Hepatocyte (in vitro differentiated cells): ENCODE measurements around the gene NELFA. TPM values are rescaled to one million over a fixed set of nuclear protein-coding genes. Genes with fewer than 3 reads are reported as not detected.

Experiments
- DNase-seq: peaks from one replicate; pipeline ENCODE4 v3.0.0-alpha.2; 2016; ENCODE audit warnings: low spot score
- H2AFZ ChIP-seq: fragments of 200-600 bp; sonication (generic); 2 replicates; pipeline ENCODE4 v1.6.0; 2016; ENCODE audit warnings: antibody characterized with exemption, mild to moderate bottlenecking
- H3K27ac ChIP-seq: fragments of 200-600 bp; sonication (generic); 2 replicates; pipeline ENCODE4 v1.5.1; 2016; ENCODE audit warnings: mild to moderate bottlenecking
- H3K27me3 ChIP-seq: fragments of 200-600 bp; sonication (generic); 2 replicates; pipeline ENCODE4 v1.6.1; 2016
- H3K36me3 ChIP-seq: fragments of 200-600 bp; sonication (generic); replicated peaks from 2 replicates; pipeline ENCODE4 v1.5.1; 2016; ENCODE audit warnings: low read depth; ENCODE audit not compliant: insufficient read depth
- H3K4me1 ChIP-seq: fragments of 200-600 bp; sonication (generic); 2 replicates; pipeline ENCODE4 v1.5.1; 2016; ENCODE audit warnings: mild to moderate bottlenecking, moderate library complexity; ENCODE audit not compliant: insufficient read depth
- H3K4me2 ChIP-seq: fragments of 200-600 bp; sonication (generic); 2 replicates; pipeline ENCODE4 v1.6.0; 2016
- H3K4me3 ChIP-seq: fragments of 200-600 bp; sonication (generic); 2 replicates; pipeline ENCODE4 v1.5.1; 2016; ENCODE audit warnings: mild to moderate bottlenecking
- H3K79me2 ChIP-seq: fragments of 200-600 bp; sonication (generic); 2 replicates; pipeline ENCODE4 v1.6.0; 2017; ENCODE audit warnings: mild to moderate bottlenecking
- H3K9me2 ChIP-seq: fragments of 200-600 bp; sonication (generic); replicated peaks from 2 replicates; pipeline ENCODE4 v1.6.0; 2017; ENCODE audit warnings: mild to moderate bottlenecking; ENCODE audit not compliant: insufficient read depth
- H3K9me3 ChIP-seq: fragments of 200-600 bp; sonication (generic); 2 replicates; pipeline ENCODE4 v1.5.1; 2016; ENCODE audit warnings: low read depth, mild to moderate bottlenecking
- H4K20me1 ChIP-seq: fragments of 200-600 bp; sonication (generic); 2 replicates; pipeline ENCODE4 v1.6.0; 2016; ENCODE audit warnings: mild to moderate bottlenecking; ENCODE audit not compliant: insufficient read depth, poor library complexity, severe bottlenecking
- CTCF ChIP-seq: fragments of 200-600 bp; sonication (generic); IDR thresholded peaks from 2 replicates; pipeline ENCODE4 v1.5.1; 2016; ENCODE audit warnings: antibody characterized with exemption, mild to moderate bottlenecking; ENCODE audit not compliant: poor library complexity
- EZH2 ChIP-seq: fragments of 200-600 bp; sonication (generic); IDR thresholded peaks from 2 replicates; pipeline ENCODE4 v1.6.1; 2016; ENCODE audit warnings: antibody characterized with exemption, mild to moderate bottlenecking, borderline replicate concordance
- EZH2phosphoT487 ChIP-seq: fragments of 200-600 bp; sonication (generic); IDR thresholded peaks from one replicate; pipeline ENCODE4 v1.6.1; 2018; ENCODE audit warnings: antibody characterized with exemption, mild to moderate bottlenecking, low read depth, moderate library complexity; ENCODE audit not compliant: unreplicated experiment, severe bottlenecking
- WGBS: methylation state at CpG from one replicate; pipeline ENCODE4 v1.1.6; 2016; ENCODE audit warnings: low lambda C conversion rate; ENCODE audit errors: missing lambda C conversion rate; 5-methylcytosine and 5-hydroxymethylcytosine counted together
- polyA plus RNA-seq: library from polyadenylated mRNA; unstranded; fragments of >200 nt; fragmentation: Nextera tagmentation; extraction: Ambion mirVana; gene quantifications from 2 replicates; pipeline ENCODE4 v1.2.1, GENCODE V29; 2016
- total RNA-seq: library from RNA; depleted of rRNA; stranded (reverse); fragments of >200 nt; gene quantifications from 2 replicates; pipeline ENCODE4 v1.2.3, GENCODE V29; 2014

NELFA gene
- total and polyA plus RNA-seq, 2 experiments from 2014 or later: 21.4 to 46.2 TPM

GRCh38 chr4:1990348-1990645, 18.5 kb downstream of the NELFA start:
- H3K4me3 ChIP-seq: no peak overlapping the region

GRCh38 chr4:1989533-1990347, 19.0 kb downstream of the NELFA start:
- H4K20me1 ChIP-seq: peaks cover 20% of the 10 kb centered on the region
- no peaks in the 10 kb centered on the region for H3K36me3 ChIP-seq
- no peaks in the 10 kb centered on the region for H3K4me1 ChIP-seq
- no peaks in the 10 kb centered on the region for H3K9me3 ChIP-seq
- WGBS: 96% methylated on average over 33 of the region's 33 CpGs
- no peak overlapping the region for H3K4me3 ChIP-seq
- H3K27me3 ChIP-seq: no peaks in the 10 kb centered on the region
- no peaks in the 10 kb centered on the region for H3K9me2 ChIP-seq
- H3K79me2 ChIP-seq: peaks cover 50% of the 10 kb centered on the region
- TF ChIP-seq CTCF: no peak
- no peak for TF ChIP-seq EZH2phosphoT487
- TF ChIP-seq EZH2: no peak
- no peak overlapping the region for H3K4me2 ChIP-seq
- DNase-seq: no peak
- H3K27ac ChIP-seq: no peak overlapping the region
- no peak overlapping the region for H2AFZ ChIP-seq

More at GRCh38 chr4:1990348-1990645, 18.5 kb downstream of the NELFA start:
- TF ChIP-seq EZH2phosphoT487: no peak
- Histone ChIP-seq H3K79me2 (peaks cover 55% of the 10 kb centered on the region), H3K9me3 (no peaks in the 10 kb centered on the region), H3K27ac (no peak overlapping the region), H3K36me3 (no peaks in the 10 kb centered on the region), H3K9me2 (no peaks in the 10 kb centered on the region), H3K27me3 (no peaks in the 10 kb centered on the region), H3K4me2 (no peak overlapping the region), H3K4me1 (no peaks in the 10 kb centered on the region), H2AFZ (no peak overlapping the region), H4K20me1 (peaks cover 24% of the 10 kb centered on the region)
- DNase-seq: no peak
- 93% methylated on average over 10 of the region's 10 CpGs for WGBS

- TF ChIP-seq EZH2phosphoT487 (no peak), CTCF (no peak), EZH2 (no peak)
- WGBS: 97% methylated on average over 12 of the region's 12 CpGs
- no peaks in the 10 kb centered on the region for H3K36me3 ChIP-seq
Observed at GRCh38 chr4:1988327-1988724, 20.4 kb downstream of the NELFA start.

GRCh38 chr4:1987721-1988326, 20.9 kb downstream of the NELFA start:
- TF ChIP-seq EZH2phosphoT487 (no peak), EZH2 (no peak), CTCF (no peak)
- Histone ChIP-seq H3K4me2 (no peak overlapping the region), H3K27ac (no peak overlapping the region), H3K79me2 (peaks cover 31% of the 10 kb centered on the region), H3K9me2 (no peaks in the 10 kb centered on the region), H2AFZ (no peak overlapping the region), H3K27me3 (no peaks in the 10 kb centered on the region), H3K4me3 (no peak overlapping the region), H3K4me1 (no peaks in the 10 kb centered on the region), H3K36me3 (no peaks in the 10 kb centered on the region), H4K20me1 (peaks cover 14% of the 10 kb centered on the region), H3K9me3 (no peaks in the 10 kb centered on the region)
- 95% methylated on average over 26 of the region's 26 CpGs for WGBS
- DNase-seq: no peak

More at GRCh38 chr4:1988327-1988724, 20.4 kb downstream of the NELFA start:
- H3K4me2 ChIP-seq: no peak overlapping the region
- no peaks in the 10 kb centered on the region for H3K4me1 ChIP-seq
- no peaks in the 10 kb centered on the region for H3K9me3 ChIP-seq
- peaks cover 17% of the 10 kb centered on the region for H4K20me1 ChIP-seq
- no peaks in the 10 kb centered on the region for H3K9me2 ChIP-seq
- peaks cover 36% of the 10 kb centered on the region for H3K79me2 ChIP-seq
- H2AFZ ChIP-seq: no peak overlapping the region
- no peak overlapping the region for H3K27ac ChIP-seq
- no peaks in the 10 kb centered on the region for H3K27me3 ChIP-seq
- H3K4me3 ChIP-seq: no peak overlapping the region
- no peak for DNase-seq
